HCT116 (cell line): ENCODE results near the gene GPBAR1.

Experiments used
- CBX3 ChIP-seq: IDR thresholded peaks from 2 replicates; pipeline ENCODE4 v1.6.1; 2012; ENCODE audit warnings: low read depth
- EGR1 ChIP-seq: IDR thresholded peaks from 2 replicates; pipeline ENCODE4 v1.6.1; 2012; ENCODE audit warnings: low read depth
- EZH2 ChIP-seq: fragments of 200-600 bp; sonication (generic); IDR thresholded peaks from 2 replicates; pipeline ENCODE4 v1.6.1; 2017; ENCODE audit warnings: antibody characterized with exemption, mixed run types
- EZH2phosphoT487 ChIP-seq: fragments of 200-600 bp; IDR thresholded peaks from 2 replicates; pipeline ENCODE4 v1.6.1; 2018; ENCODE audit warnings: antibody characterized with exemption, borderline replicate concordance
- POLR2A ChIP-seq: IDR thresholded peaks from 2 replicates; pipeline ENCODE4 v1.7.0; 2011; ENCODE audit warnings: borderline replicate concordance; ENCODE audit not compliant: insufficient read depth, insufficient read length; ENCODE audit errors: extremely low read depth
- POLR2AphosphoS5 ChIP-seq: IDR thresholded peaks from 2 replicates; pipeline ENCODE4 v1.6.1; 2011; ENCODE audit warnings: mild to moderate bottlenecking, low read depth, low read length, moderate library complexity
- RAD21 ChIP-seq: IDR thresholded peaks from 2 replicates; pipeline ENCODE4 v1.6.1; 2012; ENCODE audit warnings: low read depth, mild to moderate bottlenecking
- SRF ChIP-seq: IDR thresholded peaks from 2 replicates; pipeline ENCODE4 v1.6.1; 2012; ENCODE audit warnings: low read depth
- TCF7L2 ChIP-seq: IDR thresholded peaks from 2 replicates; pipeline ENCODE4 v1.7.0; 2011; ENCODE audit warnings: borderline replicate concordance, inconsistent platforms; ENCODE audit not compliant: insufficient read depth, insufficient read length; ENCODE audit errors: extremely low read depth
- YY1 ChIP-seq: IDR thresholded peaks from 2 replicates; pipeline ENCODE4 v1.6.1; 2011; ENCODE audit warnings: low read length, low read depth, moderate library complexity, mild to moderate bottlenecking; ENCODE audit not compliant: insufficient replicate concordance; ENCODE audit errors: extremely low read depth
- TF ChIP-seq, protein P1 (sequence below), 3 experiments: fragments of 200-600 bp in 1 of 3; sonication (generic) in 1 of 3; IDR thresholded peaks in 2 of 3; conservative IDR thresholded peaks in 1 of 3; 2 replicates each; pipeline ENCODE4 v1.5.1; 2012 to 2017; ENCODE audit warnings: low read depth in 2 of 3, low read length in 2 of 3, antibody characterized with exemption in 1 of 3, borderline replicate concordance in 1 of 3, control low read depth in 1 of 3, mild to moderate bottlenecking in 1 of 3, mixed read lengths in 1 of 3, mixed run types in 1 of 3, moderate library complexity in 1 of 3; ENCODE audit not compliant: insufficient read depth in 1 of 3

GRCh38 chr2:218216674-218217359 lies 44.0 kb upstream of the GPBAR1 start, which contains the start of gene ARPC2:
- TF ChIP-seq RAD21, result no peak
- TF ChIP-seq, protein P1, sequence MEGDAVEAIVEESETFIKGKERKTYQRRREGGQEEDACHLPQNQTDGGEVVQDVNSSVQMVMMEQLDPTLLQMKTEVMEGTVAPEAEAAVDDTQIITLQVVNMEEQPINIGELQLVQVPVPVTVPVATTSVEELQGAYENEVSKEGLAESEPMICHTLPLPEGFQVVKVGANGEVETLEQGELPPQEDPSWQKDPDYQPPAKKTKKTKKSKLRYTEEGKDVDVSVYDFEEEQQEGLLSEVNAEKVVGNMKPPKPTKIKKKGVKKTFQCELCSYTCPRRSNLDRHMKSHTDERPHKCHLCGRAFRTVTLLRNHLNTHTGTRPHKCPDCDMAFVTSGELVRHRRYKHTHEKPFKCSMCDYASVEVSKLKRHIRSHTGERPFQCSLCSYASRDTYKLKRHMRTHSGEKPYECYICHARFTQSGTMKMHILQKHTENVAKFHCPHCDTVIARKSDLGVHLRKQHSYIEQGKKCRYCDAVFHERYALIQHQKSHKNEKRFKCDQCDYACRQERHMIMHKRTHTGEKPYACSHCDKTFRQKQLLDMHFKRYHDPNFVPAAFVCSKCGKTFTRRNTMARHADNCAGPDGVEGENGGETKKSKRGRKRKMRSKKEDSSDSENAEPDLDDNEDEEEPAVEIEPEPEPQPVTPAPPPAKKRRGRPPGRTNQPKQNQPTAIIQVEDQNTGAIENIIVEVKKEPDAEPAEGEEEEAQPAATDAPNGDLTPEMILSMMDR (IDR thresholded peaks at IDR 0.05 in 2 of 3, conservative IDR thresholded peaks at IDR 0.05 in 1 of 3; ENCODE audit: borderline replicate concordance in 1 of 3, insufficient read depth in 1 of 3, low read depth in 2 of 3, low read length in 2 of 3), result no peak
- peak; percentile 50 for TF ChIP-seq TCF7L2
- no peak for TF ChIP-seq EZH2phosphoT487
- peak; percentile 31 for TF ChIP-seq POLR2A
- peak; percentile 60 for TF ChIP-seq EGR1
- peak; percentile 84 for TF ChIP-seq YY1
- peak; percentile 92 for TF ChIP-seq POLR2AphosphoS5
- TF ChIP-seq EZH2, result no peak
- TF ChIP-seq CBX3, result 0 out of 2 replicates have a peak, but pooled peaks have one; percentile 25
- TF ChIP-seq SRF, result no peak
